IMR-90 (cell line): ENCODE results near the gene ZNF584. TPM values are rescaled to one million over a fixed set of nuclear protein-coding genes. Genes with fewer than 3 reads are reported as not detected.

Source experiments
- ATAC-seq: fragments of 200-7000 bp; cut with Tn5 transposase; 2 replicates; pipeline ENCODE4 v1.9.1; 2020; ENCODE audit warnings: low read depth, mild to moderate bottlenecking, moderate library complexity
- BruUV-seq: library from RNA; stranded (reverse); fragments of 400-500 nt; replicated peaks from 2 replicates; lab custom pipeline; 2021; lab: Mats Ljungman, UMichigan
- CTCF ChIA-PET: fragments of 300-600 bp; formaldehyde crosslinking; extraction: SDS; loops from one replicate; lab custom pipeline; 2021; ENCODE audit warnings: antibody characterized with exemption; lab: Yijun Ruan, JAX
- POLR2A ChIA-PET: fragments of 300-600 bp; sonication (Branson Sonifier 250); formaldehyde crosslinking; loops from one replicate; lab custom pipeline; 2022; ENCODE audit warnings: antibody characterized with exemption; ENCODE audit not compliant: unreplicated experiment; lab: Charles Lee
- DNase-seq: peaks from one replicate; pipeline ENCODE4 v3.0.0; 2013
- H2AFZ ChIP-seq: replicated peaks from 2 replicates; pipeline ENCODE3; 2013; ENCODE audit warnings: low read length, mild to moderate bottlenecking; ENCODE audit not compliant: poor library complexity
- H2AK5ac ChIP-seq: 2 replicates; pipeline ENCODE4 v1.6.1; 2013; ENCODE audit warnings: low read depth, low read length, inconsistent platforms
- H2AK9ac ChIP-seq: replicated peaks from 2 replicates; pipeline ENCODE3; 2013; ENCODE audit warnings: mild to moderate bottlenecking, low read depth, low read length, moderate library complexity; ENCODE audit not compliant: poor library complexity
- H2BK120ac ChIP-seq: 2 replicates; pipeline ENCODE4 v1.6.1; 2013; ENCODE audit warnings: low read depth, low read length, inconsistent platforms
- H2BK15ac ChIP-seq: 3 replicates; pipeline ENCODE4 v1.6.1; 2013; ENCODE audit warnings: low read depth, low read length, inconsistent platforms
- H2BK20ac ChIP-seq: 2 replicates; pipeline ENCODE4 v1.6.1; 2013; ENCODE audit warnings: low read depth, mild to moderate bottlenecking, inconsistent platforms, low read length, moderate library complexity
- H2BK5ac ChIP-seq: 2 replicates; pipeline ENCODE4 v1.6.1; 2013; ENCODE audit warnings: mild to moderate bottlenecking, low read depth, low read length, inconsistent platforms; ENCODE audit not compliant: poor library complexity, severe bottlenecking
- H3K14ac ChIP-seq: replicated peaks from 2 replicates; pipeline ENCODE4 v1.6.1; 2013; ENCODE audit warnings: low read depth, low read length, inconsistent platforms
- H3K18ac ChIP-seq: 2 replicates; pipeline ENCODE4 v1.6.1; 2013; ENCODE audit warnings: low read depth, low read length, control low read depth
- H3K23ac ChIP-seq: 2 replicates; pipeline ENCODE4 v1.6.1; 2013; ENCODE audit warnings: low read depth, low read length, inconsistent platforms
- H3K27ac ChIP-seq: 2 replicates; pipeline ENCODE4 v1.5.1; 2013; ENCODE audit warnings: mild to moderate bottlenecking, control low read depth, low read length; ENCODE audit not compliant: insufficient read depth
- H3K27me3 ChIP-seq: 2 replicates; pipeline ENCODE4 v1.6.1; 2013; ENCODE audit warnings: low read length; ENCODE audit not compliant: control insufficient read depth, insufficient read depth
- H3K36me3 ChIP-seq: 2 replicates; pipeline ENCODE4 v1.6.1; 2013; ENCODE audit warnings: low read length, mixed read lengths; ENCODE audit not compliant: control insufficient read depth, insufficient read depth
- H3K4ac ChIP-seq: 2 replicates; pipeline ENCODE4 v1.6.1; 2013; ENCODE audit warnings: low read depth, low read length, inconsistent platforms
- H3K4me1 ChIP-seq: 2 replicates; pipeline ENCODE4 v1.6.1; 2013; ENCODE audit warnings: low read length, mixed read lengths; ENCODE audit not compliant: control insufficient read depth, insufficient read depth
- H3K4me2 ChIP-seq: 2 replicates; pipeline ENCODE4 v1.6.1; 2013; ENCODE audit warnings: low read depth, mild to moderate bottlenecking, control low read depth, low read length, moderate library complexity
- H3K4me3 ChIP-seq: 2 replicates; pipeline ENCODE4 v1.5.1; 2013; ENCODE audit warnings: low read depth, mild to moderate bottlenecking, control low read depth, low read length, moderate library complexity; ENCODE audit not compliant: insufficient read depth
- H3K56ac ChIP-seq: 2 replicates; pipeline ENCODE4 v1.6.1; 2013; ENCODE audit warnings: low read length, inconsistent platforms; ENCODE audit not compliant: insufficient read depth; ENCODE audit errors: extremely low read depth
- H3K79me1 ChIP-seq, 2 experiments: 2 replicates each; pipeline ENCODE4 v1.6.1; 2013; ENCODE audit warnings: low read length in 2 of 2, inconsistent platforms in 1 of 2, low read depth in 1 of 2
- H3K9ac ChIP-seq: 2 replicates; pipeline ENCODE4 v1.6.1; 2013; ENCODE audit warnings: low read depth, low read length, control low read depth
- H3K9me1 ChIP-seq: 2 replicates; pipeline ENCODE4 v1.6.1; 2013; ENCODE audit warnings: low read length, inconsistent platforms; ENCODE audit not compliant: insufficient read depth
- H3K9me3 ChIP-seq: 2 replicates; pipeline ENCODE4 v1.6.1; 2013; ENCODE audit warnings: low read length; ENCODE audit not compliant: control insufficient read depth, insufficient read depth
- H4K20me1 ChIP-seq: 2 replicates; pipeline ENCODE4 v1.6.1; 2013; ENCODE audit warnings: low read length, inconsistent platforms; ENCODE audit not compliant: insufficient read depth
- H4K5ac ChIP-seq: 2 replicates; pipeline ENCODE4 v1.6.1; 2013; ENCODE audit warnings: mild to moderate bottlenecking, low read depth, low read length, control low read depth
- H4K8ac ChIP-seq, 2 experiments: 2 replicates each; pipeline ENCODE4 v1.6.1; 2013; ENCODE audit warnings: low read depth in 2 of 2, low read length in 2 of 2, control low read depth in 1 of 2, inconsistent platforms in 1 of 2
- H4K91ac ChIP-seq: 2 replicates; pipeline ENCODE4 v1.6.1; 2013; ENCODE audit warnings: low read depth, low read length, inconsistent platforms; ENCODE audit not compliant: insufficient read depth
- CHD1 ChIP-seq: IDR thresholded peaks from 2 replicates; pipeline ENCODE4 v1.6.1; 2012; ENCODE audit warnings: low read depth, low read length, improper control_type of control experiment
- WGBS, 2 experiments: methylation state at CpG; one replicate each; pipeline versions ENCODE4 v1.1.5 to v1.1.7; 2013; ENCODE audit warnings: missing lambda C conversion rate in 2 of 2; ENCODE audit not compliant: insufficient read length in 1 of 2; ENCODE audit errors: extremely low coverage in 2 of 2; 5-methylcytosine and 5-hydroxymethylcytosine counted together
- dilution Hi-C: fragments of 300-500 bp; cut with HindIII; formaldehyde crosslinking; loops from one replicate; pipeline ENCODE4 v1.14.3; 2018; ENCODE audit warnings: low sequenced_read_pairs; ENCODE audit not compliant: unreplicated experiment
- in situ Hi-C: fragments of 300-500 bp; cut with MboI; formaldehyde crosslinking; loops from 3 replicates; pipeline ENCODE4 v1.14.3; 2019; ENCODE audit warnings: low sequenced_read_pairs, inconsistent platforms, mixed read lengths
- intact Hi-C: fragments of 100-400 bp; cut with micrococcal nuclease; formaldehyde crosslinking; loops from 2 replicates; pipeline ENCODE4 v1.10.0; 2022
- polyA plus RNA-seq, 3 experiments: library from polyadenylated mRNA; depleted of rRNA; stranded (reverse); fragments of >200 nt; gene quantifications; 2 replicates each; pipeline ENCODE4 v1.2.3, GENCODE V29; 2012; ENCODE audit warnings: low replicate concordance in 1 of 3
- total RNA-seq: library from RNA; depleted of rRNA; stranded (reverse); fragments of >200 nt; gene quantifications from 2 replicates; pipeline ENCODE4 v1.2.3, GENCODE V29; 2012

Gene ZNF584
- total and polyA plus RNA-seq, 2 of the 4 experiments (the other 2 are of a cell fraction): 11.6 to 15.4 TPM

DNA sequence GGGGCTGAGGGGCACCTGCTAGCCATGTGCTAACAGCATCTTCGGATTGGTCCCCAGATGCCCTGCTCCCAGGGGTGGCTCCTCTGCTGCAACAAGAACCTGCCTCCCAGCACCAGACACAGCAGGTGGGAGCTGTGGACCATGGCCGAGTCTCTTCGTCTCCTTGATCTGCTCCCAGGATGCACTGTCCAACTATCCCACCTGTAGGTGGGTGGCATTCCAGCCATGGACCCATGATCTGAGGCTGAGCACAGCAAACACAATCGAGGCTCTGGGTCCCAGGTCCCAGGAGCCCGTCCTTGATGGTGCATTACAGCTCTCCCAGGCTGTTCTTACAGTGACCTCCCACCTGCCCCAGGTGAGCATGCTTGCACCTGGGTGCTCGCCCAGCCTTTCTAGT is 29.2 kb upstream of the ZNF584 start:
- H3K9ac ChIP-seq: no peak overlapping the region
- TF ChIP-seq CHD1: no peak
- in situ Hi-C loops: no loop called here
- H3K27ac ChIP-seq: no peak overlapping the region
- no peak overlapping the region for H2BK5ac ChIP-seq
- no peaks in the 10 kb centered on the region for H3K36me3 ChIP-seq
- no peak overlapping the region for H2BK20ac ChIP-seq
- H2BK120ac ChIP-seq: no peak overlapping the region
- no peaks in the 10 kb centered on the region for H3K9me3 ChIP-seq
- no peak overlapping the region for H3K23ac ChIP-seq
- no peak overlapping the region for H4K5ac ChIP-seq
- H2BK15ac ChIP-seq: no peak overlapping the region
- ChIA-PET CTCF (no interaction called here), POLR2A (no interaction called here)
- H4K20me1 ChIP-seq: no peaks in the 10 kb centered on the region
- H2AFZ ChIP-seq: no peak overlapping the region
- H2AK5ac ChIP-seq: no peak overlapping the region
- no peak for DNase-seq
- no peak overlapping the region for H4K91ac ChIP-seq
- peak overlapping the region; percentile 55 for H2AK9ac ChIP-seq
- intact Hi-C loops: no loop called here
- peaks cover 9% of the 10 kb centered on the region; the same call in 1 of the 2 replicates for H3K4me1 ChIP-seq
- dilution Hi-C loops: no loop called here
- H3K27me3 ChIP-seq: no peaks in the 10 kb centered on the region
- peaks cover 16% of the 10 kb centered on the region for H3K9me1 ChIP-seq
- no peak overlapping the region; the same call in 1 of the 2 replicates for H3K4me2 ChIP-seq
- no peak for ATAC-seq
- H3K4me3 ChIP-seq: no peak overlapping the region
- no peak overlapping the region for H3K56ac ChIP-seq
- H4K8ac ChIP-seq: peak overlapping the region in 1 of 2 experiments; percentile 93; a peak in 1 of 4 replicates
- whole genome bisulfite sequencing, 2 experiments: no CpG with 5 or more reads among the region's 6 CpGs
- H3K14ac ChIP-seq: no peak overlapping the region
- no peak overlapping the region for H3K18ac ChIP-seq
- H3K79me1 ChIP-seq: peaks cover 14 to 27% of the 10 kb centered on the region in 2 experiments; a peak in 3 of 4 replicates
- no peak overlapping the region for H3K4ac ChIP-seq
- BruUV-seq: no TSS peak
